C4-2B (cell line): ENCODE data around the gene MAGI2.

ENCODE experiments used
- CTCF ChIP-seq: fragments of 450-650 bp; conservative IDR thresholded peaks from 2 replicates; pipeline ENCODE4 v1.5.1; 2017; ENCODE audit warnings: mild to moderate bottlenecking
- ZFX ChIP-seq: fragments of 450-650 bp; IDR thresholded peaks from 2 replicates; pipeline ENCODE4 v1.6.1; 2017

GRCh38 chr7:78400038-78400437 lies 1053.4 kb downstream of the MAGI2 start:
- TF ChIP-seq CTCF (no peak), ZFX (no peak)
